Heart left ventricle (tissue), 13 donors: Measurements from ENCODE around the gene USP4.

Experiments used
- POLR2A ChIP-seq, 2 donors: fragments of 450-650 bp; IDR thresholded peaks; one replicate each; pipeline ENCODE4 v1.6.1; 2017; ENCODE audit warnings: antibody characterized with exemption in 2 of 2, mild to moderate bottlenecking in 2 of 2, moderate library complexity in 2 of 2
- TF ChIP-seq, protein P1 (sequence below), 12 donors: fragments of 200-600 bp; sonication (generic) in 4 of 12; IDR thresholded peaks; one replicate each; pipeline versions ENCODE4 v1.5.0 to v1.8.0; 2018 to 2022; ENCODE audit warnings: antibody characterized with exemption in 12 of 12, mild to moderate bottlenecking in 5 of 12
- donor health status: ischemic (EF 13 %, LVEDD 7.1; RV severe dilation, severe dysfunction).
- donor health status: DM: no; HTN: yes; CAD: no.
- donor health status: DM: no; HTN: no; CAD: no.
- donor health status: ischemic (EF 25% LVEDD 6.9; RV normal size, moderate dysfunction).
- donor health status: ischemic (EF 25% LVEDD 5.7; RV mildly dilated, moderate dysfunction).
- donor health status: ischemic (EF 35%, LVEDD 5.7; RV mildly dilated, moderate dysfunction).
- donor health status: nonischemic (EF 11% LVEDD 7.7; RV severe dilation, severe dysfunction).
- donor health status: DM: yes; HTN: yes; CAD: no.
- donor health status: PGD.
- donor health status: ischemic (EF 29% LVEDD 5.4; RV normal size, mild dysfunction).
- donor health status: nonischemic (EF 23%, LVEDD 6.1; RV moderate dilation, normal function).

DNA sequence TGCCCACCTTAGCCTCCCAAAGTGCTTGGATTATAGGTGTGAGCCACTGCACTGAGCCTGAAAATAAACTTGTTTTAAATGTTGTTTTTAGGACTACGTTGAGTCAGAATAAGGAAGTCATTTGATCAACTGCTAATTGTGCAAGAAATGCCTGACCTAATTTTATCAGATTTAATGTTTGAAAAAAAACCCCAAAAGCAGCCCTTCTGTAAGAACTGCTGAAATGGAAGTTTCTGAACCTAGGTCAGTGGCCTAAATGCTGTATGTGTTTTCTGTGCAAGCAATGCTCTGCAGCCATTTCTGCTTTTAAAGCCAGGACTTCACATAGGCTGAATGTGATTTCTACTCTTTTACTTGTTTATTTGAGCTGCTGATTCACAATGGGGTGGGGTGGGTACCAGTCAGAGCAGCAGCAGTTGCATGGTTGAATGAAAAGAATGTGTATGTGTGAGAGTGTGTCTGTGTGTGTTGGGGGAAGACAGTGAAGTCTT is 11.7 kb upstream of the USP4 start:
- TF ChIP-seq, protein P1, sequence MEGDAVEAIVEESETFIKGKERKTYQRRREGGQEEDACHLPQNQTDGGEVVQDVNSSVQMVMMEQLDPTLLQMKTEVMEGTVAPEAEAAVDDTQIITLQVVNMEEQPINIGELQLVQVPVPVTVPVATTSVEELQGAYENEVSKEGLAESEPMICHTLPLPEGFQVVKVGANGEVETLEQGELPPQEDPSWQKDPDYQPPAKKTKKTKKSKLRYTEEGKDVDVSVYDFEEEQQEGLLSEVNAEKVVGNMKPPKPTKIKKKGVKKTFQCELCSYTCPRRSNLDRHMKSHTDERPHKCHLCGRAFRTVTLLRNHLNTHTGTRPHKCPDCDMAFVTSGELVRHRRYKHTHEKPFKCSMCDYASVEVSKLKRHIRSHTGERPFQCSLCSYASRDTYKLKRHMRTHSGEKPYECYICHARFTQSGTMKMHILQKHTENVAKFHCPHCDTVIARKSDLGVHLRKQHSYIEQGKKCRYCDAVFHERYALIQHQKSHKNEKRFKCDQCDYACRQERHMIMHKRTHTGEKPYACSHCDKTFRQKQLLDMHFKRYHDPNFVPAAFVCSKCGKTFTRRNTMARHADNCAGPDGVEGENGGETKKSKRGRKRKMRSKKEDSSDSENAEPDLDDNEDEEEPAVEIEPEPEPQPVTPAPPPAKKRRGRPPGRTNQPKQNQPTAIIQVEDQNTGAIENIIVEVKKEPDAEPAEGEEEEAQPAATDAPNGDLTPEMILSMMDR (IDR thresholded peaks at IDR 0.05) = no peak
- no peak for TF ChIP-seq POLR2A (IDR thresholded peaks at IDR 0.05)
